Panc1 (cell line): Measurements from ENCODE around the gene HSD17B2. TPM values are rescaled to one million over a fixed set of nuclear protein-coding genes. Genes with fewer than 3 reads are reported as not detected.
A peak's percentile ranks its signal among the peaks of the same experiment; 100 is the strongest.

Experiments
- ATAC-seq: fragments of 200-7000 bp; cut with Tn5 transposase; 2 replicates; pipeline ENCODE4 v1.9.1; 2020; ENCODE audit warnings: mild to moderate bottlenecking, moderate library complexity
- BruUV-seq: library from RNA; stranded (reverse); fragments of 400-500 nt; replicated peaks from 2 replicates; lab custom pipeline; 2021; lab: Mats Ljungman, UMichigan
- CTCF ChIA-PET: fragments of 300-600 bp; sonication (Branson Sonifier 250); formaldehyde crosslinking; loops from one replicate; lab custom pipeline; 2022; ENCODE audit warnings: antibody characterized with exemption; lab: Charles Lee
- POLR2A ChIA-PET: fragments of 300-600 bp; sonication (Branson Sonifier 250); formaldehyde crosslinking; loops from one replicate; lab custom pipeline; 2022; ENCODE audit warnings: antibody characterized with exemption; lab: Charles Lee
- DNase-seq: peaks from one replicate; pipeline ENCODE4 v3.0.0-alpha.2; 2010; ENCODE audit warnings: low read depth, low spot score
- H3K27ac ChIP-seq: 2 replicates; pipeline ENCODE4 v1.5.1; 2011; ENCODE audit warnings: mild to moderate bottlenecking, low read length, inconsistent platforms
- H3K27me3 ChIP-seq: fragments of 200-500 bp; sonication (Bioruptor generic); 2 replicates; pipeline ENCODE4 v1.6.0; 2014; ENCODE audit warnings: low read length, inconsistent platforms; ENCODE audit not compliant: control insufficient read depth, insufficient read depth
- H3K36me3 ChIP-seq: fragments of 200-500 bp; sonication (Bioruptor generic); 2 replicates; pipeline ENCODE4 v1.5.1; 2014; ENCODE audit warnings: inconsistent platforms, mild to moderate bottlenecking, low read length, moderate library complexity; ENCODE audit not compliant: control insufficient read depth, insufficient read depth
- H3K4me1 ChIP-seq: 2 replicates; pipeline ENCODE4 v1.5.1; 2011; ENCODE audit warnings: inconsistent platforms, mild to moderate bottlenecking, low read length, moderate library complexity; ENCODE audit not compliant: control insufficient read depth, insufficient read depth
- H3K4me3 ChIP-seq, 2 experiments: 2 replicates each; pipeline ENCODE4 v1.5.1; 2011 to 2012; ENCODE audit warnings: low read depth in 2 of 2, low read length in 2 of 2, mild to moderate bottlenecking in 2 of 2, inconsistent platforms in 1 of 2, moderate library complexity in 1 of 2
- H3K9me3 ChIP-seq: fragments of 200-500 bp; sonication (Bioruptor generic); 2 replicates; pipeline ENCODE4 v1.5.1; 2014; ENCODE audit warnings: low read depth, mild to moderate bottlenecking, inconsistent platforms, low read length, moderate library complexity; ENCODE audit not compliant: control insufficient read depth, insufficient read depth
- SIN3A ChIP-seq: IDR thresholded peaks from 2 replicates; pipeline ENCODE4 v1.6.1; 2012; ENCODE audit warnings: low read depth, mild to moderate bottlenecking, low read length, moderate library complexity, borderline replicate concordance; ENCODE audit not compliant: insufficient read depth
- TCF7L2 ChIP-seq: IDR thresholded peaks from 2 replicates; pipeline ENCODE4 v1.6.1; 2011; ENCODE audit warnings: mild to moderate bottlenecking, low read depth, low read length, inconsistent platforms
- in situ Hi-C: cut with HindIII; loops from 2 replicates; pipeline ENCODE4 v1.10.0; 2016; ENCODE audit warnings: low sequenced_read_pairs, low pct_unique_long_range_greater_than_20kb
- intact Hi-C: fragments of 100-400 bp; cut with micrococcal nuclease; formaldehyde crosslinking; loops from one replicate; pipeline ENCODE4 v1.10.0; 2022; ENCODE audit not compliant: unreplicated experiment
- total RNA-seq: library from RNA; stranded (reverse); gene quantifications from one replicate; pipeline ENCODE4 v1.2.1, GENCODE V29; 2021; ENCODE audit not compliant: unreplicated experiment
- TF ChIP-seq, protein P1 (sequence below), 2 experiments: IDR thresholded peaks; 2 replicates each; pipeline ENCODE4 v1.6.1; 2011 to 2012; ENCODE audit warnings: low read depth in 2 of 2, control low read depth in 1 of 2, low read length in 1 of 2, mild to moderate bottlenecking in 1 of 2, moderate library complexity in 1 of 2; ENCODE audit not compliant: insufficient read depth in 1 of 2
- TF ChIP-seq, protein P2 (sequence below): fragments of 450-650 bp; IDR thresholded peaks from 2 replicates; pipeline ENCODE4 v1.5.1; 2017; ENCODE audit warnings: mild to moderate bottlenecking

The HSD17B2 gene
- total RNA-seq, 1 experiment from 2014 or later = 0.41 TPM

DNA sequence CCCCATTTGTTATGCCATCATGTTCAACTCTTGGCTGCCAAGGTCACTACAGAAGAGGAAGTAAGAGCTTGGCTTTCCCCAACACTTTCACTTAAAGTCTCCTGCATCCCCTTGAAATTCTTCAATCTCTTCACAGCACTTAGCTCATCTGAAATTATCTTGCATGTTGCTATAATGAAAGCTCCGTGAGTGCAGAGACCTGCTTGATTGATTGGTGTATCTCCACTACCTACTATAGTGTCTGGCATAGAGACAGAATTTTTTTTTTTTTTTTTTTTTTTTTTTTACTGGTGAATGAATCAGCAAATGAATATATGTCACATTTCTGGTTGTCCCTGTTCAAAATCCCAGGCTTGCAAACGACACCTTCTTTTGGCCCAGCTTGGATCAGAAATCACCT lies 21.9 kb upstream of the HSD17B2 start:
- Histone ChIP-seq H3K4me1 (no peaks in the 10 kb centered on the region), H3K27ac (no peak overlapping the region), H3K4me3 (no peak overlapping the region), H3K36me3 (peaks cover 4% of the 10 kb centered on the region; the same call in 1 of the 2 replicates), H3K27me3 (no peaks in the 10 kb centered on the region; the same call in none of the 2 replicates), H3K9me3 (no peaks in the 10 kb centered on the region)
- BruUV-seq = no TSS peak
- POLR2A ChIA-PET = no interaction called here
- in situ Hi-C loops (no loop called here), intact Hi-C loops (no loop called here)
- DNase-seq (no peak), ATAC-seq (no peak)
- CTCF ChIA-PET = no interaction called here
- TF ChIP-seq, protein P1, sequence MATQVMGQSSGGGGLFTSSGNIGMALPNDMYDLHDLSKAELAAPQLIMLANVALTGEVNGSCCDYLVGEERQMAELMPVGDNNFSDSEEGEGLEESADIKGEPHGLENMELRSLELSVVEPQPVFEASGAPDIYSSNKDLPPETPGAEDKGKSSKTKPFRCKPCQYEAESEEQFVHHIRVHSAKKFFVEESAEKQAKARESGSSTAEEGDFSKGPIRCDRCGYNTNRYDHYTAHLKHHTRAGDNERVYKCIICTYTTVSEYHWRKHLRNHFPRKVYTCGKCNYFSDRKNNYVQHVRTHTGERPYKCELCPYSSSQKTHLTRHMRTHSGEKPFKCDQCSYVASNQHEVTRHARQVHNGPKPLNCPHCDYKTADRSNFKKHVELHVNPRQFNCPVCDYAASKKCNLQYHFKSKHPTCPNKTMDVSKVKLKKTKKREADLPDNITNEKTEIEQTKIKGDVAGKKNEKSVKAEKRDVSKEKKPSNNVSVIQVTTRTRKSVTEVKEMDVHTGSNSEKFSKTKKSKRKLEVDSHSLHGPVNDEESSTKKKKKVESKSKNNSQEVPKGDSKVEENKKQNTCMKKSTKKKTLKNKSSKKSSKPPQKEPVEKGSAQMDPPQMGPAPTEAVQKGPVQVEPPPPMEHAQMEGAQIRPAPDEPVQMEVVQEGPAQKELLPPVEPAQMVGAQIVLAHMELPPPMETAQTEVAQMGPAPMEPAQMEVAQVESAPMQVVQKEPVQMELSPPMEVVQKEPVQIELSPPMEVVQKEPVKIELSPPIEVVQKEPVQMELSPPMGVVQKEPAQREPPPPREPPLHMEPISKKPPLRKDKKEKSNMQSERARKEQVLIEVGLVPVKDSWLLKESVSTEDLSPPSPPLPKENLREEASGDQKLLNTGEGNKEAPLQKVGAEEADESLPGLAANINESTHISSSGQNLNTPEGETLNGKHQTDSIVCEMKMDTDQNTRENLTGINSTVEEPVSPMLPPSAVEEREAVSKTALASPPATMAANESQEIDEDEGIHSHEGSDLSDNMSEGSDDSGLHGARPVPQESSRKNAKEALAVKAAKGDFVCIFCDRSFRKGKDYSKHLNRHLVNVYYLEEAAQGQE (IDR thresholded peaks at IDR 0.05; ENCODE audit: insufficient read depth in 1 of 2, low read depth in 2 of 2, low read length in 1 of 2) = no peak
- no peak for TF ChIP-seq SIN3A
- TF ChIP-seq, protein P2, sequence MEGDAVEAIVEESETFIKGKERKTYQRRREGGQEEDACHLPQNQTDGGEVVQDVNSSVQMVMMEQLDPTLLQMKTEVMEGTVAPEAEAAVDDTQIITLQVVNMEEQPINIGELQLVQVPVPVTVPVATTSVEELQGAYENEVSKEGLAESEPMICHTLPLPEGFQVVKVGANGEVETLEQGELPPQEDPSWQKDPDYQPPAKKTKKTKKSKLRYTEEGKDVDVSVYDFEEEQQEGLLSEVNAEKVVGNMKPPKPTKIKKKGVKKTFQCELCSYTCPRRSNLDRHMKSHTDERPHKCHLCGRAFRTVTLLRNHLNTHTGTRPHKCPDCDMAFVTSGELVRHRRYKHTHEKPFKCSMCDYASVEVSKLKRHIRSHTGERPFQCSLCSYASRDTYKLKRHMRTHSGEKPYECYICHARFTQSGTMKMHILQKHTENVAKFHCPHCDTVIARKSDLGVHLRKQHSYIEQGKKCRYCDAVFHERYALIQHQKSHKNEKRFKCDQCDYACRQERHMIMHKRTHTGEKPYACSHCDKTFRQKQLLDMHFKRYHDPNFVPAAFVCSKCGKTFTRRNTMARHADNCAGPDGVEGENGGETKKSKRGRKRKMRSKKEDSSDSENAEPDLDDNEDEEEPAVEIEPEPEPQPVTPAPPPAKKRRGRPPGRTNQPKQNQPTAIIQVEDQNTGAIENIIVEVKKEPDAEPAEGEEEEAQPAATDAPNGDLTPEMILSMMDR = no peak
- TF ChIP-seq TCF7L2 = no peak

DNA sequence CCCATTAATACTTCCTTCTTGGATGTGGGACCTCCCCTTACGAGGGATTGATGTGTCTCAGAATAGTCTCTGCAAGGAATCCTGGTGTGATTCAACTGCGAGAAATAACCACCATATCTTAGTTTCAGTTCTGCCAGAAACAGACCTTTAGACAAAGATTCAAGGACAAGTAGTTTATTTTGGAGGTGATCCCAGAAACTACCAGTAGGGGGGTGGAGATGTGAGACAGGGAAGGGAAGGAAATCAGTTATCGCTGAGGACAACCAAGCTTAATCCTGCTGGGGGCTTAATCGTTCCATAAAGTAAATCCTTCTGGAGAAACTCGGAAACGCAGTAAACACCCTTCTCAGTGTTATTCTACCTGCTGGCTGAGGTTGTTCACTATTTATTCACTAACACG lies 18.8 kb upstream of the HSD17B2 start:
- no peak for ATAC-seq
- CTCF ChIA-PET = no interaction called here

More for the DNA sequence above, 18.8 kb upstream of the HSD17B2 start:
- BruUV-seq = no TSS peak
- no peaks in the 10 kb centered on the region; the same call in 1 of the 2 replicates for H3K36me3 ChIP-seq
- POLR2A ChIA-PET = no interaction called here
- in situ Hi-C loops = no loop called here
- H3K4me1 ChIP-seq = no peaks in the 10 kb centered on the region
- TF ChIP-seq, protein P2 = peak; percentile 22; the same call in 1 of the 2 replicates
- TF ChIP-seq, protein P1 (IDR thresholded peaks at IDR 0.05; ENCODE audit: insufficient read depth in 1 of 2, low read depth in 2 of 2, low read length in 1 of 2) = no peak
- no peak for DNase-seq
- no peaks in the 10 kb centered on the region for H3K9me3 ChIP-seq
- intact Hi-C loops = no loop called here
- H3K27ac ChIP-seq = no peak overlapping the region
- 0 out of 4 replicates have a peak overlapping the region, but pooled peaks of 1 of the 2 experiments have one; percentile 2 for H3K4me3 ChIP-seq
- H3K27me3 ChIP-seq = peaks cover 4% of the 10 kb centered on the region
